Loucy (cell line): ENCODE data around the gene KANTR.

Source experiments
- H2AFZ ChIP-seq: fragments of 200-600 bp; sonication (generic); 2 replicates; pipeline ENCODE4 v1.6.0; 2016; ENCODE audit warnings: antibody characterized with exemption, mild to moderate bottlenecking, low read length, moderate library complexity
- H3F3A ChIP-seq: fragments of 200-600 bp; 2 replicates; pipeline ENCODE4 v1.6.0; 2016; ENCODE audit warnings: antibody characterized with exemption, low read depth, mild to moderate bottlenecking
- H3K27me3 ChIP-seq: fragments of 200-600 bp; sonication (generic); 2 replicates; pipeline ENCODE4 v1.6.1; 2014; ENCODE audit warnings: low read length, mild to moderate bottlenecking; ENCODE audit not compliant: insufficient read depth, poor library complexity, severe bottlenecking
- H3K36me3 ChIP-seq: fragments of 200-600 bp; sonication (generic); 2 replicates; pipeline ENCODE4 v1.6.1; 2016; ENCODE audit warnings: low read length; ENCODE audit not compliant: insufficient read depth
- H3K4me1 ChIP-seq: fragments of 200-600 bp; sonication (generic); 2 replicates; pipeline ENCODE4 v1.5.1; 2014; ENCODE audit warnings: low read length, mild to moderate bottlenecking; ENCODE audit not compliant: insufficient read depth, poor library complexity, severe bottlenecking
- H3K4me2 ChIP-seq: fragments of 200-600 bp; sonication (generic); 2 replicates; pipeline ENCODE4 v1.6.0; 2014; ENCODE audit warnings: antibody characterized with exemption, low read length, low read depth, mild to moderate bottlenecking; ENCODE audit not compliant: poor library complexity, severe bottlenecking
- H3K4me3 ChIP-seq: fragments of 200-600 bp; sonication (generic); 2 replicates; pipeline ENCODE4 v1.5.1; 2014; ENCODE audit warnings: low read length, mild to moderate bottlenecking, mixed read lengths; ENCODE audit not compliant: poor library complexity, severe bottlenecking
- H3K79me2 ChIP-seq: fragments of 200-600 bp; sonication (generic); 2 replicates; pipeline ENCODE4 v1.6.1; 2014; ENCODE audit warnings: low read length; ENCODE audit not compliant: insufficient read depth
- H3K9ac ChIP-seq: fragments of 200-600 bp; sonication (generic); 2 replicates; pipeline ENCODE4 v1.6.0; 2014; ENCODE audit warnings: mild to moderate bottlenecking, low read depth, low read length, moderate library complexity; ENCODE audit not compliant: poor library complexity, severe bottlenecking
- H3K9me2 ChIP-seq: fragments of 200-600 bp; sonication (generic); replicated peaks from 2 replicates; pipeline ENCODE4 v1.6.1; 2016; ENCODE audit warnings: low read depth, low read length, mixed read lengths
- H3K9me3 ChIP-seq: fragments of 200-600 bp; sonication (generic); 2 replicates; pipeline ENCODE4 v1.6.1; 2014; ENCODE audit warnings: mild to moderate bottlenecking, antibody characterized with exemption, low read length, low read depth; ENCODE audit not compliant: insufficient read depth
- H4K20me1 ChIP-seq: fragments of 200-600 bp; sonication (generic); 2 replicates; pipeline ENCODE4 v1.6.0; 2014; ENCODE audit warnings: antibody characterized with exemption, low read length, mild to moderate bottlenecking; ENCODE audit not compliant: insufficient read depth, poor library complexity, severe bottlenecking
- EZH2phosphoT487 ChIP-seq: fragments of 200-600 bp; IDR thresholded peaks from 2 replicates; pipeline ENCODE4 v1.6.1; 2018; ENCODE audit warnings: antibody characterized with exemption, mild to moderate bottlenecking, moderate library complexity, borderline replicate concordance
- TF ChIP-seq, protein P1 (sequence below): fragments of 200-600 bp; sonication (generic); conservative IDR thresholded peaks from 2 replicates; pipeline ENCODE4 v1.5.1; 2014; ENCODE audit warnings: mild to moderate bottlenecking, antibody characterized with exemption, low read length

The KANTR gene

GRCh38 chrX:53128097-53128749, 34.3 kb downstream of the KANTR start:
- Histone ChIP-seq H3K36me3 (peaks cover 5% of the 10 kb centered on the region; the same call in 1 of the 2 replicates), H3K9me3 (no peaks in the 10 kb centered on the region; the same call in 1 of the 2 replicates), H3K27me3 (no peaks in the 10 kb centered on the region), H3K79me2 (0 out of 2 replicates have a peak, but pooled peaks cover 13% of the 10 kb centered on the region), H3K4me3 (no peak overlapping the region), H3K9ac (no peak overlapping the region), H3K4me1 (no peaks in the 10 kb centered on the region), H4K20me1 (no peaks in the 10 kb centered on the region), H2AFZ (no peak overlapping the region), H3F3A (no peaks in the 10 kb centered on the region), H3K9me2 (no peaks in the 10 kb centered on the region), H3K4me2 (no peak overlapping the region)
- TF ChIP-seq EZH2phosphoT487: no peak
- TF ChIP-seq, protein P1, sequence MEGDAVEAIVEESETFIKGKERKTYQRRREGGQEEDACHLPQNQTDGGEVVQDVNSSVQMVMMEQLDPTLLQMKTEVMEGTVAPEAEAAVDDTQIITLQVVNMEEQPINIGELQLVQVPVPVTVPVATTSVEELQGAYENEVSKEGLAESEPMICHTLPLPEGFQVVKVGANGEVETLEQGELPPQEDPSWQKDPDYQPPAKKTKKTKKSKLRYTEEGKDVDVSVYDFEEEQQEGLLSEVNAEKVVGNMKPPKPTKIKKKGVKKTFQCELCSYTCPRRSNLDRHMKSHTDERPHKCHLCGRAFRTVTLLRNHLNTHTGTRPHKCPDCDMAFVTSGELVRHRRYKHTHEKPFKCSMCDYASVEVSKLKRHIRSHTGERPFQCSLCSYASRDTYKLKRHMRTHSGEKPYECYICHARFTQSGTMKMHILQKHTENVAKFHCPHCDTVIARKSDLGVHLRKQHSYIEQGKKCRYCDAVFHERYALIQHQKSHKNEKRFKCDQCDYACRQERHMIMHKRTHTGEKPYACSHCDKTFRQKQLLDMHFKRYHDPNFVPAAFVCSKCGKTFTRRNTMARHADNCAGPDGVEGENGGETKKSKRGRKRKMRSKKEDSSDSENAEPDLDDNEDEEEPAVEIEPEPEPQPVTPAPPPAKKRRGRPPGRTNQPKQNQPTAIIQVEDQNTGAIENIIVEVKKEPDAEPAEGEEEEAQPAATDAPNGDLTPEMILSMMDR: no peak

DNA sequence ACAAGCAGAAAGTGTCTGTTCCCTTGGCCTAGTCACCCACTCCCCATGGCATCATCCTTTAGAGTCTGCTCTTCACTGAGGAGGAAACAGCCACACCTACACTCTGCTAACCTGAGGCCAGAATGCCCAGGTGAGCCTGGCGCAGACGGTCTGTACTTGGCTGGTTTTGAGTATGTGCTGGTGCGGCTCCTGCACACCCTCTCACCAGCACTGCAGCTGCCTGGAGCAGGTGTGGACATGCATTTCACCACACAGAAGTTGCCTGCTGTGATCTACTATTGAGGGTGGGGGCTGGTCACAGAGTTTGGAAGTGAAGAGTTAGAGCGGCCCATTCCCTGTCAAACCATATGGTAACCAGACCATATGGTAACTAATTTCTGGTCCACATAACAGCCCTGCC, 39.5 kb downstream of the KANTR start:
- Histone ChIP-seq H3K4me1 (no peaks in the 10 kb centered on the region), H3F3A (no peaks in the 10 kb centered on the region), H3K9me2 (no peaks in the 10 kb centered on the region), H3K27me3 (no peaks in the 10 kb centered on the region), H3K4me2 (no peak overlapping the region), H4K20me1 (no peaks in the 10 kb centered on the region), H2AFZ (no peak overlapping the region), H3K9ac (no peak overlapping the region), H3K9me3 (no peaks in the 10 kb centered on the region), H3K79me2 (no peaks in the 10 kb centered on the region), H3K4me3 (no peak overlapping the region), H3K36me3 (peaks cover 11% of the 10 kb centered on the region; the same call in 1 of the 2 replicates)
- no peak for TF ChIP-seq EZH2phosphoT487
- TF ChIP-seq, protein P1: no peak

- H3K4me1 ChIP-seq: no peaks in the 10 kb centered on the region
- H3K27me3 ChIP-seq: no peaks in the 10 kb centered on the region
- no peak for TF ChIP-seq EZH2phosphoT487
- TF ChIP-seq, protein P1: no peak
- no peaks in the 10 kb centered on the region for H3K9me3 ChIP-seq
- H3K9ac ChIP-seq: no peak overlapping the region
- no peak overlapping the region for H3K4me3 ChIP-seq
- H4K20me1 ChIP-seq: no peaks in the 10 kb centered on the region
- H3K4me2 ChIP-seq: no peak overlapping the region
- H3F3A ChIP-seq: no peaks in the 10 kb centered on the region
- no peaks in the 10 kb centered on the region for H3K9me2 ChIP-seq
- no peaks in the 10 kb centered on the region for H3K79me2 ChIP-seq
- peaks cover 11% of the 10 kb centered on the region; the same call in 1 of the 2 replicates for H3K36me3 ChIP-seq
- H2AFZ ChIP-seq: no peak overlapping the region
These were observed 41.6 kb downstream of the KANTR start for GRCh38 chrX:53135581-53135980.
